K562 (cell line): ENCODE data around the gene SUV39H2. TPM values are rescaled to one million over a fixed set of nuclear protein-coding genes. Genes with fewer than 3 reads are reported as not detected.

ENCODE experiments used
- E2F8 ChIP-seq: fragments of 450-650 bp; IDR thresholded peaks from 2 replicates; pipeline ENCODE4 v1.7.1; 2018; ENCODE audit warnings: mild to moderate bottlenecking, low read depth; ENCODE audit not compliant: partially characterized antibody
- GATAD2A ChIP-seq: fragments of 450-650 bp; IDR thresholded peaks from 2 replicates; pipeline ENCODE4 v1.6.1; 2017
- HCFC1 ChIP-seq: IDR thresholded peaks from 2 replicates; pipeline ENCODE4 v1.6.1; 2012; ENCODE audit warnings: low read depth, low read length, improper control_type of control experiment
- HMGN3 ChIP-seq: IDR thresholded peaks from 2 replicates; pipeline ENCODE4 v1.6.1; 2011; ENCODE audit warnings: borderline replicate concordance, low read depth, mild to moderate bottlenecking, mixed read lengths, low read length; ENCODE audit not compliant: insufficient read length; ENCODE audit errors: extremely low read depth
- NONO ChIP-seq, 2 experiments: fragments of 200-400 bp in 1 of 2; fragments of 450-650 bp in 1 of 2; formaldehyde crosslinking in 1 of 2; IDR thresholded peaks; 2 replicates each; pipeline ENCODE4 v1.6.1; 2017; ENCODE audit warnings: low read depth in 2 of 2, mild to moderate bottlenecking in 2 of 2, moderate library complexity in 2 of 2, low read length in 1 of 2
- RNF2 ChIP-seq: sonication (generic); IDR thresholded peaks from 2 replicates; pipeline ENCODE4 v1.6.1; 2016
- TFAM ChIP-seq: fragments of 250-450 bp; sonication (Bioruptor Pico); conservative IDR thresholded peaks from 2 replicates; pipeline ENCODE4 v1.5.0; 2021; ENCODE audit warnings: mild to moderate bottlenecking, moderate library complexity
- TFE3 ChIP-seq: fragments of 450-650 bp; formaldehyde crosslinking; IDR thresholded peaks from 2 replicates; pipeline ENCODE4 v1.4.0; 2020; ENCODE audit warnings: mild to moderate bottlenecking, mixed read lengths
- ZNF431 ChIP-seq: sonication (generic); formaldehyde crosslinking; IDR thresholded peaks from 2 replicates; pipeline ENCODE4 v1.8.0; 2022; ENCODE audit warnings: mild to moderate bottlenecking, missing genetic modification reagents
- ZNF830 ChIP-seq: fragments of 250-450 bp; sonication (Bioruptor Pico); IDR thresholded peaks from 2 replicates; pipeline ENCODE4 v1.5.0; 2021; ENCODE audit warnings: mild to moderate bottlenecking
- polyA plus RNA-seq, 8 experiments: library from polyadenylated mRNA; depleted of rRNA in 4 of 8; stranded (reverse) in 5 of 8; unstranded in 3 of 8; fragments of >200 nt; fragmentation: Nextera tagmentation in 2 of 8; fragmentation: Illumina TruSeq in 1 of 8; extraction: Ambion mirVana in 2 of 8; extraction: Trizol in 1 of 8; gene quantifications; 2 replicates each; pipeline versions ENCODE4 v1.2.1 to v1.2.3, GENCODE V29; 2011 to 2014; ENCODE audit warnings: inconsistent platforms in 1 of 8, missing spikeins in 1 of 8
- total RNA-seq, 7 experiments: library from RNA; depleted of rRNA in 6 of 7; stranded (reverse); fragments of >200 nt in 6 of 7; fragmentation: Illumina TruSeq in 2 of 7; extraction: Trizol in 2 of 7; gene quantifications; 2 replicates each; pipeline versions ENCODE4 v1.2.1 to v1.2.3, GENCODE V29; 2011 to 2021; ENCODE audit warnings: low replicate concordance in 1 of 7
- TF ChIP-seq, protein P1 (sequence below): fragments of 250-450 bp; sonication (Bioruptor Pico); IDR thresholded peaks from 2 replicates; pipeline ENCODE4 v1.4.0; 2020; ENCODE audit warnings: mild to moderate bottlenecking, moderate library complexity, borderline replicate concordance
- TF ChIP-seq, protein P2 (sequence below): fragments of 250-450 bp; sonication (Bioruptor Pico); IDR thresholded peaks from 2 replicates; pipeline ENCODE4 v1.6.1; 2021; ENCODE audit warnings: mild to moderate bottlenecking
- TF ChIP-seq, protein P3 (sequence below): fragments of 450-650 bp; IDR thresholded peaks from 2 replicates; pipeline ENCODE4 v1.6.1; 2018; ENCODE audit warnings: mild to moderate bottlenecking, low read depth; ENCODE audit not compliant: partially characterized antibody

Gene SUV39H2
- total and polyA plus RNA-seq, 9 of the 15 experiments (the other 6 are each of a cell fraction or from before 2014, with no cell fraction given), result 24.1 to 54.3 (median 41.3) TPM

DNA sequence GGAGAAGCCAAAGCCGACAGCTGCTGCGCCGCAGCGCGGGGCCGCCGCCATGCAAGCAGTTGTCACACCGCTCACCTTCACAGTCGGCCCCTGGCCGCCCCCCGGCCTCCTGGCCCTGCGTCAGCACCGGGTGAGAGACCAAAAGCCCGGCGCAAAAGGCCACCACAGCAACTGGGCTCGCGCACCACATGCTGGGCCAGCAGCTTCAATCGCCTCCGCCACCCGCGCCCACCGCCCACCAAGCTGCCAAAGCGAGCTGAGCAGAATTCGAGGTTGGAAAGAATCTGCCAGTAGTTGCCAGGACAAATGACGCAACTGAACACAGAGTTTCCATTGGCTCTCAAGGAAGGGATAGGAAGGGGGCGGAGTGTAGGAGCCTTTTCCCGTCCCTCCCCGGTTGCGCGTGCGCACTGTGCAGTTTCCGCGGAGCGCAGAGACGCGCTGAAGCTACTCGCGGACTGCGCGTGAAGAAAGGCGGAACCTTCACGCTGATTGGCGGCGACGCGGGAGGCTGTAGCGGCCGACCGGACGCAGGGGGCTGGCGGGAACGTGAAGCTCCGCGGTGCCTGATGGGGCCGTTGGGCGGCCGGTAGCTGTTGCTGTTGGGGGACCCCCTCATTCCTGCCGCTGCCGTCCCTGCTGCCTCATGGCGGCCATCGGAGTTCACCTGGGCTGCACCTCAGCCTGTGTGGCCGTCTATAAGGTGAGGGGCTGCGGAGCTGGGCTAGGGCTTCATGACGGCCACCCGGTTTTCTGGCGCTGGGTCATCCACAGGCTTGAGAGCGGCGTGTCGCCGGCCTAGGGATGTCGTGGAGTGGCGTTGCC lies 40.7 kb upstream of the SUV39H2 start, which contains the start of the genes CDNF, HSPA14 and MSANTD7 (continued):
- TF ChIP-seq, protein P1, sequence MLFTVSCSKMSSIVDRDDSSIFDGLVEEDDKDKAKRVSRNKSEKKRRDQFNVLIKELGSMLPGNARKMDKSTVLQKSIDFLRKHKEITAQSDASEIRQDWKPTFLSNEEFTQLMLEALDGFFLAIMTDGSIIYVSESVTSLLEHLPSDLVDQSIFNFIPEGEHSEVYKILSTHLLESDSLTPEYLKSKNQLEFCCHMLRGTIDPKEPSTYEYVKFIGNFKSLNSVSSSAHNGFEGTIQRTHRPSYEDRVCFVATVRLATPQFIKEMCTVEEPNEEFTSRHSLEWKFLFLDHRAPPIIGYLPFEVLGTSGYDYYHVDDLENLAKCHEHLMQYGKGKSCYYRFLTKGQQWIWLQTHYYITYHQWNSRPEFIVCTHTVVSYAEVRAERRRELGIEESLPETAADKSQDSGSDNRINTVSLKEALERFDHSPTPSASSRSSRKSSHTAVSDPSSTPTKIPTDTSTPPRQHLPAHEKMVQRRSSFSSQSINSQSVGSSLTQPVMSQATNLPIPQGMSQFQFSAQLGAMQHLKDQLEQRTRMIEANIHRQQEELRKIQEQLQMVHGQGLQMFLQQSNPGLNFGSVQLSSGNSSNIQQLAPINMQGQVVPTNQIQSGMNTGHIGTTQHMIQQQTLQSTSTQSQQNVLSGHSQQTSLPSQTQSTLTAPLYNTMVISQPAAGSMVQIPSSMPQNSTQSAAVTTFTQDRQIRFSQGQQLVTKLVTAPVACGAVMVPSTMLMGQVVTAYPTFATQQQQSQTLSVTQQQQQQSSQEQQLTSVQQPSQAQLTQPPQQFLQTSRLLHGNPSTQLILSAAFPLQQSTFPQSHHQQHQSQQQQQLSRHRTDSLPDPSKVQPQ, result no peak
- no peak for TF ChIP-seq TFAM (CRISPR knock-in tag)
- no peak for TF ChIP-seq ZNF431 (CRISPR knock-in tag)
- TF ChIP-seq, protein P2, sequence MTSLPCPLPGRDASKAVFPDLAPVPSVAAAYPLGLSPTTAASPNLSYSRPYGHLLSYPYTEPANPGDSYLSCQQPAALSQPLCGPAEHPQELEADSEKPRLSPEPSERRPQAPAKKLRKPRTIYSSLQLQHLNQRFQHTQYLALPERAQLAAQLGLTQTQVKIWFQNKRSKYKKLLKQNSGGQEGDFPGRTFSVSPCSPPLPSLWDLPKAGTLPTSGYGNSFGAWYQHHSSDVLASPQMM (CRISPR knock-in tag), result no peak
- no peak for TF ChIP-seq GATAD2A
- 0 out of 4 replicates have a peak, but pooled peaks of 1 of the 2 experiments have one; percentile 37 for TF ChIP-seq NONO (IDR thresholded peaks at IDR 0.05; ENCODE audit: low read depth in 2 of 2, low read length in 1 of 2)
- TF ChIP-seq HCFC1, result peak; percentile 47
- TF ChIP-seq, protein P3, sequence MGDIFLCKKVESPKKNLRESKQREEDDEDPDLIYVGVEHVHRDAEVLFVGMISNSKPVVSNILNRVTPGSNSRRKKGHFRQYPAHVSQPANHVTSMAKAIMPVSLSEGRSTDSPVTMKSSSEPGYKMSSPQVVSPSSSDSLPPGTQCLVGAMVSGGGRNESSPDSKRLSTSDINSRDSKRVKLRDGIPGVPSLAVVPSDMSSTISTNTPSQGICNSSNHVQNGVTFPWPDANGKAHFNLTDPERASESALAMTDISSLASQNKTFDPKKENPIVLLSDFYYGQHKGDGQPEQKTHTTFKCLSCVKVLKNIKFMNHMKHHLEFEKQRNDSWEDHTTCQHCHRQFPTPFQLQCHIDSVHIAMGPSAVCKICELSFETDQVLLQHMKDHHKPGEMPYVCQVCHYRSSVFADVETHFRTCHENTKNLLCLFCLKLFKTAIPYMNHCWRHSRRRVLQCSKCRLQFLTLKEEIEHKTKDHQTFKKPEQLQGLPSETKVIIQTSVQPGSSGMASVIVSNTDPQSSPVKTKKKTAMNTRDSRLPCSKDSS, result no peak
- peak; percentile 85; the same call in 1 of the 2 replicates for TF ChIP-seq ZNF830 (CRISPR knock-in tag)
- TF ChIP-seq TFE3, result no peak
- peak; percentile 78 for TF ChIP-seq HMGN3
- TF ChIP-seq E2F8, result peak; percentile 90
- no peak for TF ChIP-seq RNF2
